Measurements from ENCODE around the gene OTUD1.

- TF ChIP-seq, protein P1, sequence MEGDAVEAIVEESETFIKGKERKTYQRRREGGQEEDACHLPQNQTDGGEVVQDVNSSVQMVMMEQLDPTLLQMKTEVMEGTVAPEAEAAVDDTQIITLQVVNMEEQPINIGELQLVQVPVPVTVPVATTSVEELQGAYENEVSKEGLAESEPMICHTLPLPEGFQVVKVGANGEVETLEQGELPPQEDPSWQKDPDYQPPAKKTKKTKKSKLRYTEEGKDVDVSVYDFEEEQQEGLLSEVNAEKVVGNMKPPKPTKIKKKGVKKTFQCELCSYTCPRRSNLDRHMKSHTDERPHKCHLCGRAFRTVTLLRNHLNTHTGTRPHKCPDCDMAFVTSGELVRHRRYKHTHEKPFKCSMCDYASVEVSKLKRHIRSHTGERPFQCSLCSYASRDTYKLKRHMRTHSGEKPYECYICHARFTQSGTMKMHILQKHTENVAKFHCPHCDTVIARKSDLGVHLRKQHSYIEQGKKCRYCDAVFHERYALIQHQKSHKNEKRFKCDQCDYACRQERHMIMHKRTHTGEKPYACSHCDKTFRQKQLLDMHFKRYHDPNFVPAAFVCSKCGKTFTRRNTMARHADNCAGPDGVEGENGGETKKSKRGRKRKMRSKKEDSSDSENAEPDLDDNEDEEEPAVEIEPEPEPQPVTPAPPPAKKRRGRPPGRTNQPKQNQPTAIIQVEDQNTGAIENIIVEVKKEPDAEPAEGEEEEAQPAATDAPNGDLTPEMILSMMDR (IDR thresholded peaks at IDR 0.05; ENCODE audit: poor library complexity), result no peak
- no peak for TF ChIP-seq EZH2phosphoT487 (IDR thresholded peaks at IDR 0.05; ENCODE audit: low read depth, severe bottlenecking, unreplicated experiment)
Observed at GRCh38 chr10:23412223-23412622, 26.7 kb upstream of the OTUD1 start.

Data from hepatocyte (in vitro differentiated cells).